Esophagus squamous epithelium (tissue), 5 donors: ENCODE results near the gene TBR1. TPM values are rescaled to one million over a fixed set of nuclear protein-coding genes. Genes with fewer than 3 reads are reported as not detected.

Experiments used
- DNase-seq: peaks from one replicate; lab custom pipeline; 2025; lab: John Stamatoyannopoulos, UW
- H3K27ac ChIP-seq, 4 donors: fragments of 200-600 bp; sonication (generic); one replicate each; pipeline ENCODE4 v1.5.1; 2016 to 2019; ENCODE audit warnings: mild to moderate bottlenecking in 1 of 4
- H3K27me3 ChIP-seq, 4 donors: fragments of 200-600 bp; sonication (generic); 1 replicate in 3 of 4; 2 replicates in 1 of 4; pipeline versions ENCODE4 v1.5.1 to v1.6.0; 2017 to 2021; ENCODE audit warnings: antibody characterized with exemption in 1 of 4
- H3K36me3 ChIP-seq, 3 donors: fragments of 200-600 bp; sonication (generic); one replicate each; pipeline ENCODE4 v1.5.1; 2016 to 2019
- H3K4me1 ChIP-seq, 3 donors: fragments of 200-600 bp; sonication (generic); one replicate each; pipeline ENCODE4 v1.5.1; 2017 to 2019
- H3K4me3 ChIP-seq, 4 donors: fragments of 200-600 bp; sonication (generic); 1 replicate in 3 of 4; 2 replicates in 1 of 4; pipeline ENCODE4 v1.5.1; 2016 to 2019; ENCODE audit warnings: mild to moderate bottlenecking in 2 of 4, moderate library complexity in 1 of 4
- H3K9me3 ChIP-seq, 3 donors: fragments of 200-600 bp; sonication (generic); one replicate each; pipeline ENCODE4 v1.5.1; 2016 to 2019
- CTCF ChIP-seq, 6 experiments: fragments of 450-650 bp in 4 of 6; fragments of 200-600 bp in 2 of 6; sonication (generic) in 2 of 6; IDR thresholded peaks; one replicate each; pipeline ENCODE4 v1.5.1; 2016 to 2019; ENCODE audit warnings: antibody characterized with exemption in 6 of 6, mild to moderate bottlenecking in 4 of 6, moderate library complexity in 4 of 6
- POLR2A ChIP-seq, 4 donors: fragments of 450-650 bp; IDR thresholded peaks; one replicate each; pipeline ENCODE4 v1.6.1; 2017; ENCODE audit warnings: antibody characterized with exemption in 4 of 4, mild to moderate bottlenecking in 4 of 4, moderate library complexity in 3 of 4
- WGBS, 2 donors: methylation state at CpG; one replicate each; pipeline ENCODE4 v1.1.5; 2018; 5-methylcytosine and 5-hydroxymethylcytosine counted together
- intact Hi-C: fragments of 100-400 bp; cut with DNase I; formaldehyde crosslinking; loops from one replicate; pipeline ENCODE4 v1.15.0; 2022
- total RNA-seq, 4 donors: library from RNA; depleted of rRNA; stranded (reverse); fragments of >200 nt; gene quantifications; one replicate each; pipeline ENCODE4 v1.1.0, GENCODE V29; 2016
- donor health status: DM: yes; HTN: yes; CAD: no.

Gene TBR1
- total RNA-seq, 4 donors from 2014 or later = under 0.01 TPM; not detected in 3

- 13 to 32% methylated on average over 1 of the region's 1 CpG for WGBS, 2 donors
- DNase-seq = no peak
- Histone ChIP-seq H3K9me3 (no peaks in the 10 kb centered on the region), H3K27ac (no peak overlapping the region), H3K4me3 (no peak overlapping the region), H3K4me1 (no peaks in the 10 kb centered on the region), H3K27me3 (peaks cover 0 to 94% (median 0%) of the 10 kb centered on the region in 4 donors), H3K36me3 (no peaks in the 10 kb centered on the region)
- intact Hi-C loops = no loop called here
- TF ChIP-seq CTCF (IDR thresholded peaks at IDR 0.05) = no peak
- TF ChIP-seq POLR2A (IDR thresholded peaks at IDR 0.05) = no peak
These were observed 18.0 kb downstream of the TBR1 start for GRCh38 chr2:161434118-161434517.

- intact Hi-C loops = no loop called here
- Histone ChIP-seq H3K27me3 (peaks cover 0 to 88% (median 0%) of the 10 kb centered on the region in 4 donors), H3K4me3 (no peak overlapping the region), H3K9me3 (no peaks in the 10 kb centered on the region), H3K36me3 (no peaks in the 10 kb centered on the region), H3K4me1 (no peaks in the 10 kb centered on the region), H3K27ac (no peak overlapping the region)
- WGBS, 2 donors = 59% methylated on average over 3 of the region's 3 CpGs
- no peak for DNase-seq
- TF ChIP-seq POLR2A (IDR thresholded peaks at IDR 0.05) (no peak), CTCF (IDR thresholded peaks at IDR 0.05) (no peak)
These were observed 20.3 kb downstream of the TBR1 start for GRCh38 chr2:161436411-161436810.

- Histone ChIP-seq H3K9me3 (no peaks in the 10 kb centered on the region), H3K27me3 (peaks cover 0 to 74% (median 0%) of the 10 kb centered on the region in 4 donors), H3K4me1 (no peaks in the 10 kb centered on the region), H3K4me3 (no peak overlapping the region), H3K27ac (no peak overlapping the region), H3K36me3 (no peaks in the 10 kb centered on the region)
- no peak for DNase-seq
- TF ChIP-seq CTCF (IDR thresholded peaks at IDR 0.05) (no peak), POLR2A (IDR thresholded peaks at IDR 0.05) (no peak)
- 40 to 44% methylated on average over 2 of the region's 2 CpGs for WGBS, 2 donors
- intact Hi-C loops = no loop called here
These were observed 22.5 kb downstream of the TBR1 start for GRCh38 chr2:161438598-161438997.

- no peak overlapping the region for H3K27ac ChIP-seq
- DNase-seq = no peak
- no peaks in the 10 kb centered on the region for H3K9me3 ChIP-seq
- intact Hi-C loops = no loop called here
- 94 to 98% methylated on average over 7 to 8 of the region's 12 CpGs for WGBS, 2 donors
- no peaks in the 10 kb centered on the region for H3K36me3 ChIP-seq
- no peaks in the 10 kb centered on the region for H3K4me1 ChIP-seq
- H3K4me3 ChIP-seq = no peak overlapping the region
- peaks cover 0 to 30% (median 0%) of the 10 kb centered on the region in 4 donors for H3K27me3 ChIP-seq
- TF ChIP-seq POLR2A (IDR thresholded peaks at IDR 0.05) = no peak
- TF ChIP-seq CTCF (IDR thresholded peaks at IDR 0.05) = no peak
These were observed 29.0 kb downstream of the TBR1 start for GRCh38 chr2:161445097-161445496.

- no peaks in the 10 kb centered on the region for H3K36me3 ChIP-seq
- no peak for DNase-seq
- no peaks in the 10 kb centered on the region for H3K4me1 ChIP-seq
- H3K27me3 ChIP-seq = peaks cover 0 to 14% (median 0%) of the 10 kb centered on the region in 4 donors
- TF ChIP-seq CTCF (IDR thresholded peaks at IDR 0.05) (no peak), POLR2A (IDR thresholded peaks at IDR 0.05) (no peak)
- no peaks in the 10 kb centered on the region for H3K9me3 ChIP-seq
- intact Hi-C loops = no loop called here
- H3K27ac ChIP-seq = no peak overlapping the region
- no peak overlapping the region for H3K4me3 ChIP-seq
These were observed 32.3 kb downstream of the TBR1 start for GRCh38 chr2:161448431-161448830.
